Aorta (tissue), 5 donors: ENCODE data around the gene DTWD2. TPM values are rescaled to one million over a fixed set of nuclear protein-coding genes. Genes with fewer than 3 reads are reported as not detected.
"Not testable (repeated sequence)": the region's sequence is repeated elsewhere in the genome, so short reads cannot be mapped to it uniquely, and the experiment has no call there.

Experiments
- ATAC-seq: fragments of 200-7000 bp; cut with Tn5 transposase; one replicate; pipeline ENCODE4 v1.9.1; 2022; ENCODE audit warnings: moderate library complexity; ENCODE audit not compliant: low FRiP score
- DNase-seq, 2 donors: peaks; one replicate each; pipeline ENCODE4 v3.0.0-alpha.2; 2020
- H3K27ac ChIP-seq, 2 donors: one replicate each; pipeline ENCODE4 v1.5.1; 2013; ENCODE audit warnings: low read length in 2 of 2, mild to moderate bottlenecking in 2 of 2, moderate library complexity in 2 of 2, control low read depth in 1 of 2, inconsistent platforms in 1 of 2, low read depth in 1 of 2
- H3K27me3 ChIP-seq, 2 donors: one replicate each; pipeline ENCODE4 v1.6.1; 2013; ENCODE audit warnings: control low read depth in 1 of 2, low read length in 1 of 2, mild to moderate bottlenecking in 1 of 2, moderate library complexity in 1 of 2; ENCODE audit not compliant: insufficient read depth in 2 of 2, control insufficient read depth in 1 of 2
- H3K36me3 ChIP-seq, 2 donors: one replicate each; pipeline ENCODE4 v1.6.1; 2013; ENCODE audit warnings: control low read depth in 1 of 2, low read length in 1 of 2, mild to moderate bottlenecking in 1 of 2; ENCODE audit not compliant: insufficient read depth in 2 of 2, control insufficient read depth in 1 of 2
- H3K4me1 ChIP-seq, 2 donors: one replicate each; pipeline ENCODE4 v1.6.1; 2013; ENCODE audit warnings: low read length in 2 of 2, control low read depth in 1 of 2, mild to moderate bottlenecking in 1 of 2, moderate library complexity in 1 of 2; ENCODE audit not compliant: insufficient read depth in 2 of 2, control insufficient read depth in 1 of 2
- H3K4me3 ChIP-seq, 2 donors: one replicate each; pipeline ENCODE4 v1.5.1; 2013; ENCODE audit warnings: low read length in 2 of 2, control low read depth in 1 of 2, mild to moderate bottlenecking in 1 of 2
- H3K9me3 ChIP-seq: one replicate; pipeline ENCODE4 v1.6.1; 2013; ENCODE audit warnings: mild to moderate bottlenecking, low read length; ENCODE audit not compliant: control insufficient read depth
- WGBS, 2 donors: extraction: QIAGEN DNeasy Blood & Tissue Kit; methylation state at CpG; one replicate each; pipeline ENCODE4 v1.1.7; 2013; 5-methylcytosine and 5-hydroxymethylcytosine counted together
- intact Hi-C, 2 donors: fragments of 100-400 bp; cut with DNase I; formaldehyde crosslinking; loops; one replicate each; pipeline versions ENCODE4 v1.14.2 to v1.15.0; 2022
- polyA plus RNA-seq, 2 donors: library from polyadenylated mRNA; stranded (reverse); fragments of 200-250 nt; gene quantifications; one replicate each; pipeline ENCODE4 v1.2.3, GENCODE V29; 2013
- total RNA-seq, 2 donors: library from RNA; stranded (reverse); fragmentation: NEBNext Ultra II Directional; extraction: Animal tissue kit (Norgen Biotek cat#: 25700); gene quantifications; one replicate each; pipeline ENCODE4 v1.2.1, GENCODE V29; 2021
- donor health status: healthy with polysubstance abuse.
- donor health status: Bipolar disorder and iron deficiency.
- donor health status: DM: no; HTN: no; CAD: no.
- donor health status: DM: no; HTN: no; CAD: no.
- donor health status: DM: yes; HTN: yes; CAD: no.

The DTWD2 gene
- total and polyA plus RNA-seq, 4 donors = 0.88 to 6.3 (median 2.8) TPM

DNA sequence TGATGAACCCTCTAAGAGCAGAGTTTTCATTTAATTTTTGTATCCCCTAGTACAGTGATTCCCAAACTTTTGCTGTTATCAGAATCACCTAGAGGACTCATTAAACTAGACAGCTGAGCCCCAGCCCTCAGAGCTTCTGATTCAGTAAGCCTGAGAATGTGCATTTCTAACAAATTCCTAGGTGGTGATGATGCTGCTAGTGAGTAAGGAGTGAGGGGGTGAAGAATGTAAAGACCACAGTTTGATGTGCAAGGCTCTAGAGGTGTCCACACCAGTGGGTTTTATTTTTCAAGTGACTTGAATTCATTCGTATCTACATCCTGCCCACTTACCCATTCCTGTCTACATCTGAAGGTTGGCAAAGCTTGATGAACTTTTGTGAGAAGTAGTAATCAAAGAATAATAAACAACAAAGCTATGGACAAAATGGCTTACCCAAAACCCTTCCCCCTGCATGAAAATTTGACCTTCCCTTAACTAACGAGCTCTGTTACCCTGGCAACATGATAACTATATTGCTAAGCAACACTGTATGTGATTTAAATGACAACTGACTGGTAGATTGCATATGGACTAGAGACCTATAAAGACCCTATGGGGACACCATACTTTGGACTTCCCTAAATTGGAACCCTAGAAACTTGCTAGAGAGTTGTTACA lies 35.2 kb downstream of the DTWD2 start:
- ATAC-seq (no peak), DNase-seq (no peak)
- 85 to 92% methylated on average over 2 of the region's 2 CpGs for WGBS, 2 donors
- H3K27me3 ChIP-seq = no peaks in the 10 kb centered on the region
- no peaks in the 10 kb centered on the region for H3K9me3 ChIP-seq
- no peak overlapping the region for H3K27ac ChIP-seq
- no peaks in the 10 kb centered on the region for H3K36me3 ChIP-seq
- no peaks in the 10 kb centered on the region for H3K4me1 ChIP-seq
- H3K4me3 ChIP-seq = no peak overlapping the region
- intact Hi-C loops = no loop called here

DNA sequence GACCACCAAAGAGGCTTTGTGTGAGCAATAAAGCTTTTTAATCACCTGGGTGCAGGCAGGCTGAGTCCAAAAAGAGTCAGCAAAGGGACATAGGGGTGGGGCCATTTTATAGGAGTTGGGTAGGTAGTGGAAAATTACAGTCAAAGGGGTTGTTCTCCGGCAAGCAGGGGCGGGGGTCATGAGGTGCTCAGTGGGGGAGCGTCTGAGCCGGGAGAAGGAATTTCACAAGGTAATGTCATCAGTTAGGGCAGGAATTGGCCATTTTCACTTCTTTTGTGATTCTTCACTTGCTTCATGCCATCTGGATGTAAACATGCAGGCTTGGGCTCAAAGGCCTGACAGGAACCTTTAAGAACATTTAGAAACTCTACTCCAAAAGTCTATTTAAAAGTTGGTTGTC lies 36.0 kb downstream of the DTWD2 start:
- intact Hi-C loops, H3K27me3 ChIP-seq, H3K27ac ChIP-seq, H3K4me1 ChIP-seq, ATAC-seq, H3K4me3 ChIP-seq, DNase-seq, H3K9me3 ChIP-seq, H3K36me3 ChIP-seq: not testable (repeated sequence)
- 86 to 91% methylated on average over 4 of the region's 4 CpGs for WGBS, 2 donors

DNA sequence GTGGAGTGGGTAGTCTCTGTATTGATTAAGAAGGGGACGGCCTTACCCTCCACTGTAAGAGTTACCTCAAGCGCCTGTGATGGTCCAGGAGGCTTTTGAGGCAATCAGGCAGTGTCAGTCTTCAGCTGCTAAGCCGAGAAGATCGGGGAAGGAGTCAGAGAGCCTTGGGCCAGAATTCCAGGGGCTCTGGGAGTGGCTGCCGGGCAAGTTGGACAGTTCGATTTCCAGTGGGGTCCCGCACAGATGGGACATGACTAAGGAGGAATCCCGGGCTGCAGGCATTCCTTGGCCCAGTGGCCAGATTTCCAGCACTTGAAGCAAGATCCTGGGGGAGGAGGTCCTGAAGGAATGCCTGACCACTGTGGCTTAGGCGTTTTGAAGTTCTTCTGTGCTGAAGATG lies 38.0 kb downstream of the DTWD2 start:
- DNase-seq, H3K4me1 ChIP-seq, ATAC-seq, H3K27ac ChIP-seq, H3K27me3 ChIP-seq, intact Hi-C loops, H3K9me3 ChIP-seq, H3K4me3 ChIP-seq, H3K36me3 ChIP-seq: not testable (repeated sequence)
- 93 to 95% methylated on average over 9 of the region's 9 CpGs for WGBS, 2 donors

DNA sequence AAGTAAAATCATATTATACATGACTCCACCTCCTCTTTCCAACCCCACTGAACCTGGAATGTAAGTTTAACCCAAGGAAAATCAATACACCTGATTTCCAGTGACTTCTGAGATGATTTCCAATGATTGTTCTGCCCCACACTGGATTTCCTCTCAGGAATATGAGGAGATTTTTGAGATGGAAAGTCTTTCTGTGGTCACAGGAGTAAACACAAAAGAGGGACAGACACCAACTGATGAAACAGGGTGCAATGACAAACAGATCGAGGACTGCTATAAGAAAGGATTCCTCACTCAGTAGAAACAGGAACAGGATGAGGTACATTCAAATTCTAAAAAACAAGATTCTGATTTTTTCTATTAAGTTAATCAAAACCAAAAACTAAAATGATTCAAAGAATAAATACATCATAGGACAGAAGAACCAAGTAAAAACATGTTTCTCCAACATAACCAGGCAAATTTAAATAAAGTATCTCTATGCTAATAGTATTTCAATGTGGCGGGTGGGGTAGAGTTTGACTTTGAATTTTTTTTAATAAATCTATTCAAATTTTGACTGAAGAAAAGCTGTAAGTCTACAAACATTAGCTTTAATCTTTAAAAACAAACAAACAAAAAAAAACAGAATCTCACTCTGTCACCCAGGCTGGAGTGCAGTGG lies 42.1 kb downstream of the DTWD2 start:
- no peaks in the 10 kb centered on the region for H3K4me1 ChIP-seq
- H3K27ac ChIP-seq = no peak overlapping the region
- no peak overlapping the region for H3K4me3 ChIP-seq
- ATAC-seq = no peak
- WGBS, 2 donors = 97% methylated on average over 2 of the region's 2 CpGs
- H3K9me3 ChIP-seq = no peaks in the 10 kb centered on the region
- intact Hi-C loops = no loop called here
- no peaks in the 10 kb centered on the region for H3K27me3 ChIP-seq
- H3K36me3 ChIP-seq = no peaks in the 10 kb centered on the region
- DNase-seq = no peak

DNA sequence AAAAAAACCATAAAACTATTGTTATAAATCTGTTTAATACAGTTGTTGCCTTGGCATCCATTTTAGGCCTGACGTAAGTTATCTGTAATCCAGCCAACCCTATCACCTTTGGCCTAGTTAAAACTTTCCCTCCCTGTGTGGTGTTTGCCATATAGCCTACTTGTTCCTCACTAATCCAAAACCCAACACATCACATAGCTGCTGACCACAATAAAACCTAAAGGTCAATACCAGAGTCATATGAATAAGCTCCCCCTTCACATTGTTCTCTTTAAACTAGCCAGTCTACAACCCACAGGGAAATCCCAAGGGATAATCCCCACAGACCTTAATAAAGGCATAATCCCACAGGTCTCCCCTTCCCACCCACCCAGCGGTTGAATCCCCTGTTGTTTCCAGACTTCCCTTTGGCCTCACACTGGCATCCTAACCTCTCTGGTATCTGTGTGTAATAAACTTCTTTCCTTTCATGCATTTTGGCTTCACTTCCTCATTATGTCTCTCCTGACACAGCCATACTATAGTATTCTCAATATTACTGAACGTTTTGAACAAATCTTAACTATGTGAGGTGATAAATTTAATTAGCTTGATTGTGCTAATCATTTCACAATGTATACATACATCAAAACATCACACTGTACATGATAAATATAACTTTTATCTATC lies 50.8 kb downstream of the DTWD2 start:
- Histone ChIP-seq H3K36me3 (no peaks in the 10 kb centered on the region), H3K27me3 (no peaks in the 10 kb centered on the region), H3K9me3 (no peaks in the 10 kb centered on the region), H3K4me1 (no peaks in the 10 kb centered on the region), H3K4me3 (no peak overlapping the region), H3K27ac (no peak overlapping the region)
- ATAC-seq (no peak), DNase-seq (no peak)
- intact Hi-C loops = no loop called here
- 85 to 87% methylated on average over 3 of the region's 3 CpGs for WGBS, 2 donors

DNA sequence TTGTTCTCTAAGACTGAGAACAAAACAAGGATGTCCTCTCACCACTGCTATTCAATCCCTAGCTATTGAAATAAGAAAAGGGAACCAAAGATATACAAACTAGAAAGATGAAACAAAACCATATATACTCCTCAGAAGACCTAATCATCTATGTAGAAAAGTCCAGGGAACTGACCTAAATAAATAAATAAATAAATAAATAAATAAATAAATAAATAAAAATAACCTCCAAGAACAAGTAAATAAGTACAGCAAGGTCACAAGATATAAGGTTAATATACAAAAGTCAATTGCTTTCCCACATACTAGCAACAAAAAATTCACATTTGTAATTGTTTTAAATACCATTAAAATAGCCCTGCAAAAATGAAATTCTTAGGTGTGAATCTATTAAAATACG lies 54.6 kb downstream of the DTWD2 start:
- intact Hi-C loops = no loop called here
- H3K4me3 ChIP-seq = no peak overlapping the region
- no peak overlapping the region for H3K27ac ChIP-seq
- ATAC-seq (no peak), DNase-seq (no peak)
- no peaks in the 10 kb centered on the region for H3K4me1 ChIP-seq
- H3K9me3 ChIP-seq = no peaks in the 10 kb centered on the region
- WGBS, 2 donors = 97 to 100% methylated on average over 1 of the region's 1 CpG
- H3K36me3 ChIP-seq = no peaks in the 10 kb centered on the region
- H3K27me3 ChIP-seq = no peaks in the 10 kb centered on the region

DNA sequence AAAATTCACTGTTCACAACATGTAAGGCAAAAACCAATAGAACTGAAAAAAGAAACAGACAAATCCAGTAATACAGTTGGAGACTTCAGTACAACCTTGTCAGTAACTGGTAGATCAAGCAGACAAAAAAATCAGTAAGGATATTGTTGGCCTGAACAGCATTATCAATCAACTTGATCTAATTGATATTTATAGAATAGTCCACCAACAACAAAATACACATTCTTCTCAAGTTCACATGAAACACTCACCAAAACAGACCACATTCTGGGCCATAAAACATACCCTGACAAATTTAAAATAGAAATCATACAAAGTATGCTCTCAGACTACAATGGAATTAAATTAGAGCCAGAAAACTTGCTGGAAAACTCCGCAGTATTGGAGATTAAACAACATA lies 56.8 kb downstream of the DTWD2 start:
- WGBS, 2 donors = 66 to 68% methylated on average over 1 of the region's 1 CpG
- no peaks in the 10 kb centered on the region for H3K9me3 ChIP-seq
- H3K36me3 ChIP-seq = no peaks in the 10 kb centered on the region
- no peaks in the 10 kb centered on the region for H3K4me1 ChIP-seq
- no peaks in the 10 kb centered on the region for H3K27me3 ChIP-seq
- ATAC-seq = no peak
- H3K27ac ChIP-seq = no peak overlapping the region
- no peak overlapping the region for H3K4me3 ChIP-seq
- intact Hi-C loops = no loop called here
- no peak for DNase-seq

DNA sequence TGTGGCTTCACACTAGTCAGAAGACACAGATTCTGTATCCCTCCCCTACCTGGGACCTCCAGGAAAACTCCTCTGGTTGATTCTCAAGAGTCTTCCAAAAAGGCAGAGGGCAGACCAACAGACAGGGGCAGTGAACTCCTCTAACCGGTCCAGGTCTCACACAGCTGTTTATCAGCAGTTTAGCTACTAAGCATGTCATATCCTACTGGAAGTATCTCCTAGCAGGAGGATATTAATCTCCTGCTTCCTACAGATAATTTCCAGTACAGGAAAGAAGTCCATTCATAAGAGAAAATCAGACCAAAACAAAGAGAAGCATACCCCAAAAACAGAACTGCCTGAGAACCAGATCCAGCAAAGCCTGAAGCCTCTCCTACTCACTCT lies 64.3 kb downstream of the DTWD2 start:
- ATAC-seq (no peak), DNase-seq (no peak)
- H3K27ac ChIP-seq = no peak overlapping the region
- WGBS, 2 donors = 71 to 89% methylated on average over 1 of the region's 1 CpG
- H3K9me3 ChIP-seq = no peaks in the 10 kb centered on the region
- intact Hi-C loops = no loop called here
- no peak overlapping the region for H3K4me3 ChIP-seq
- no peaks in the 10 kb centered on the region for H3K4me1 ChIP-seq
- H3K27me3 ChIP-seq = no peaks in the 10 kb centered on the region
- H3K36me3 ChIP-seq = no peaks in the 10 kb centered on the region
